Cerebellar cortex (tissue), 1 donor: ENCODE data around the gene IGSF10.
"Not testable (repeated sequence)": the region's sequence is repeated elsewhere in the genome, so short reads cannot be mapped to it uniquely, and the experiment has no call there.

Experiments used
- DNase-seq: peaks from one replicate; pipeline ENCODE4 v3.0.0-alpha.2; 2015; ENCODE audit warnings: low spot score

IGSF10 gene

DNA sequence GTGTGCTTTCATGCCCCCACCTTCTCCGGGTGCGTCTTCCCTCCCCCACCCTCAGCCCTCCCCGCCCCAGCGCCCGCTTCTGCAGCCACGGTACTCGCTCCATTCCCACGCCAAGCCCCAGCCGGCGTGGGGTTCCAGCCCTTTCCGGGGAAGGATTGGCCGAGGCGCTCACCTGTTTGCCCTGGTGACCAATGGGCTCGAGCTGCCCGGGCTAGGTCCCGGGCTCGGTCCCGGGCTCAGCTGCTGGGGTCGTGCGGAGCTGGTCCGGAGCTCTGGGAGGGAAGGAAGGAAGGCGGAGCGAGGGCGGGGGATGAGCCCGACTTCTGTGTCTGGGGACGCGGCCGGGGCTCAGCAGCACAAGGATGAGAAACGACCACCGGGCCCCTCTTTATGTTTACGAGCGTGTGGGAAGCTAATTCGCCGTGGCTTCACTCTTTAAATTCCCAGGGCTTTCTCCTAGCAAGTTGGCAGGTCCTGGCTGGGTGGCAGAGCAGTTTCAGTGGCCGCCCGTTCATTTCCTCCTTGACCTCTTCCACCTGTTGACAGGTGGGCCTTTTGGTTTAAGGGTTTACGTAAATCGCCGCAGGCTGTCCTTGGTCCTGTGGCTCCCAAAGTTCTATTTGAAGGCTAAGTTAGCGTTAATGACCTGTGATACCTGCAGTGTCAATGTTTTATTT lies at the start of gene IGSF10:
TSS of gene IGSF10 (minus strand) at position 288 of the 677 bp plus-strand sequence. CDS start 2,352 bp downstream, outside the sequence.
- DNase-seq = no peak

DNA sequence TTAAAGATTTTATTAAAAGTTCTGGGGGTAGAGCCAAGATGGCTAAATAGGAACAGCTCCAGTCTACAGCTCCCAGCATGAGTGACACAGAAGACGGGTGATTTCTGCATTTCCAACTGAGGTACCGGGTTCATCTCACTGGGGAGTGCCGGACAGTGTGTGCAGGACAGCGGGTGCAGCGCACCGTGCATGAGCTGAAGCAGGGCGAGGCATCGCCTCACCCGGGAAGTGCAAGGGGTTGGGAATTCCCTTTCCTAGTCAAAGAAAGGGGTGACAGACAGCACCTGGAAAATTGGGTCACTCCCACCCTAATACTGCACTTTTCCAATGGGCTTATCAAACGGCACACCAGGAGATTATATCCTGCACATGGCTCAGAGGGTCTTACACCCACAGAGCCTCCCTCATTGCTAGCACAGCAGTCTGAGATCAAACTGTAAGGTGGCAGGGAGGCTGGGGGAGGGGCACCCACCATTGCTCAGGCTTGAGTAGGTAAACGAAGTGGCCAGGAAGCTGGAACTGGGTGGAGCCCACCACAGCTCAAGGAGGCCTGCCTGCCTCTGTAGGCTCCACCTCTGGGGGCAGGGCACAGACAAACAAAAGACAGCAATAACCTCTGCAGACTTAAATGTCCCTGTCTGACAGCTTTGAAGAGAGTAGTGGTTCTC lies 48.7 kb upstream of the IGSF10 start:
- not testable (repeated sequence) for DNase-seq

GRCh38 chr3:151504606-151505005 lies 43.7 kb upstream of the IGSF10 start:
- DNase-seq = no peak

GRCh38 chr3:151503074-151503473 lies 42.2 kb upstream of the IGSF10 start:
- DNase-seq = no peak

- DNase-seq = no peak
Observed at GRCh38 chr3:151501923-151502632, 41.2 kb upstream of the IGSF10 start.

DNA sequence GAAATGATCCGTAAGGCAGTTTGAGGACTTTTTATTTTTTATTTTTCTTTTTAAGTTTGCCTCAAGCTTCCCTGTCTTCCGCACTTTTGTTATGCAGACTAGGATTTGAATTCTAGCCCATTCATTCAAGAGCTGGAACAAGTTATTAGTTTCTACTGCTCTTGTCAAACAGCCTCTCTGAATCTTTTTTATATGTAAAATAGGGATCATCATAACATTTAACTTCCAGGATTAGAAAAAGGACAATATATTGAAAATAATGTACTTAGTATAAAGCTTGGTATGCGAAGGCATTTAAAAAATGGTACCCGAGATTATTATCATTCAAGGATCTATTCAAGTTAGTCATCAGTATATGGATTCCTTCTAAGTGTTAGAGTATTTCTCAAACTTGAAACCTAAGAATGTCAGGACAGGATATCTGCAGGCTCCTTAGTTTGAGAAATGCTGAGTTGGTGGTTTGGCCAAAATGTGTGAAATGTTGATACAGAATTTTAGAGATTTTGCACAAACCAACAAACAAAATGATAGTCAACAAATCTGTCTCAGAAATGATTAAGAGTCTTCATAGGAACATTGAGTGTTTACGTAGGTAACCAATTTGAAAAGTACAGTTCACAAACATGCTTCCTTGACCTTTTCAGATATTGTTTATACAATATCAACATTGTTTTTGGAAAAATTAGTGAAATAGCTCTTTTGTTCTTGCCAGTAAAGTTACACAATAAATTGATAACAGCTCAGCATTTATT lies 40.5 kb upstream of the IGSF10 start:
- no peak for DNase-seq

- no peak for DNase-seq
Observed at GRCh38 chr3:151499168-151499567, 38.3 kb upstream of the IGSF10 start.

GRCh38 chr3:151491525-151491924 lies 30.7 kb upstream of the IGSF10 start:
- DNase-seq = no peak

GRCh38 chr3:151487833-151488232 lies 27.0 kb upstream of the IGSF10 start:
- not testable (repeated sequence) for DNase-seq

DNA sequence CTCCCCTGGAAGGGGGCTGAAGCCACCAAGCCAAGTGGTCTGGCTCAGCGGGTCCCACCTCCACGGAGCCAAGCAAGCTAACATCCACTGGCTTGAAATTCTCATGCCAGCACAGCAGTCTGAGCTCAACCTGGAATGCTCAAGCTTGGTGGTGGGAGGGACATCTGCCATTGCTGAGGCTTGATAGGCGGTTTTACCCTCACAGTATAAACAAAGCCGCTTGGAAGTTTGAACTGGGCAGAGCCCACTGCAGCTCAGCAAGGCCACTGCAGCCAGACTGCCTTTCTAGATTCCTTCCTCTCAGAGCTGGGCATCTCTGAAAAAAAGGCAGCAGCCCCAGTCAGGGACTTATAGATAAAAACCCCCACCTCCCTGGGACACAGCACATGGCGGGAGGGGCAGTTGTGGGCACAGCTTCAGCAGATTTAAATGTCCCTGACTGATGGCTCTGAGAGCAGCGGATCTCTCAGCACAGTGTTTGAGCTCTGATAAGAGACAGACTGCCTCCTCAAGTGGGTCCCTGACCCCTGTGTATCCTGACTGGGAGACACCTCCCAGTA lies 23.2 kb upstream of the IGSF10 start:
- DNase-seq = no peak

DNA sequence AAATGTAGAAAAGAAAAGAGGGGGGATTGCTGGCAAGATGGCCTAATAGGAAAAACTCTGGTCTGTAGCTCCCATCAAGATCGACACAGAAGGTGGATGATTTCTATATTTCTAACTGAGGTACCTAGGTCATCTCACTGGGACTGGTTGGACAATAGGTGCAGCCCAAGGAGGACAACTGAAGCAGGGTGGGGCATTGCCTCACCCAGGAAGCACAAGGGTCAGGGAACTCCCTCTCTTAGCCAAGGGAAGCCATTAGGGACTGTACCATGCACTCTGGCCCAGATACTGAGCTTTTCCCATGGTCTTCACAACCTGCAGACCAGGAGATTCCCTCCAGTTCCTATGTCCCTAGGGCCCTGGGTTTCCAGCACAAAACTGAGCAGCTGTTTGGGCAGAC lies 22.6 kb upstream of the IGSF10 start:
- no peak for DNase-seq

- no peak for DNase-seq
Observed at GRCh38 chr3:151480492-151480891, 19.6 kb upstream of the IGSF10 start.

- DNase-seq = no peak
Observed at GRCh38 chr3:151479452-151479851, 18.6 kb upstream of the IGSF10 start.

- DNase-seq = no peak
Observed at GRCh38 chr3:151478335-151478697, 17.5 kb upstream of the IGSF10 start.

DNA sequence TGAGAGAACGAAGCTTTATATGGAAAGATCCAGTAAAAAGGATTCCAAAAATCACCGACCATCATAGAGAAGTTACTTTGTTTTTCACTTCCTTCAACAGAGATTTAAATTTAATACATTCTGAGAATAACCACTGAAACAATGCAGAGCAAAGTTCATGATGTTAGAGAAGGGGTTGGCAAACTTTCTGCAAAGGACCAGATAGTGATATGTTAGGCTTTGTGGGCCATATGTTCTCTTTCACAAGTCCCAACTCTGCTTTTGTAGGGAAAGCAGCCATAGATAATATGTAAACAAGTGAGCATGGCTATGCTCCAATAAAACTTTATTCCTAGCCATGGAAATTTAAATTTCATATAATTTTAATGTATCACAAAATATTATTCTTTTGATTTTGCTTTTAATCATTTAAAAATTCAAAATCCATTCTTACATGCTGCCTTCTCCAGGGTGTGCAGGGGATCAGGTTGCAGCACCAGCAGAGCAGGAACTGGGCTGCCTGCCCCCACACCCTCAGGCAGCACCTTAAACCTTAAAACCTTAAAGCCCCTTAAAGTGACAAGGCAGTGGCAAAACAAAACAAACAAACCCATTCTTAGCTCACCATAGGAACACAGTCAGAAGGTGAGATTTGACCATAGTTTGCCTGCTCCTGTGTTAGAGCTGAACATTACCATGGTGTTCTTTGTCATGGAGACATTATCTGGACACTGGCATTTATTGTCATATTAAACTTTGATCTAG lies 16.9 kb upstream of the IGSF10 start:
- no peak for DNase-seq

GRCh38 chr3:151476344-151477018 lies 15.6 kb upstream of the IGSF10 start:
- DNase-seq = no peak

- DNase-seq = peak; percentile 40
Observed at GRCh38 chr3:151468284-151468917, 7.5 kb upstream of the IGSF10 start.

- no peak for DNase-seq
Observed at GRCh38 chr3:151467069-151467468, 6.2 kb upstream of the IGSF10 start.

- DNase-seq = no peak
Observed at GRCh38 chr3:151462991-151463390, 2.1 kb upstream of the IGSF10 start.

- no peak for DNase-seq
Observed at GRCh38 chr3:151462278-151462780, 1.5 kb upstream of the IGSF10 start.
